GM12878 (cell line): ENCODE data around the gene NBDY. TPM values are rescaled to one million over a fixed set of nuclear protein-coding genes. Genes with fewer than 3 reads are reported as not detected.

Source experiments
- ATAC-seq: fragments of 200-7000 bp; cut with Tn5 transposase; 3 replicates; pipeline ENCODE4 v1.9.1; 2020; ENCODE audit warnings: mild to moderate bottlenecking, moderate library complexity
- BruUV-seq: library from RNA; stranded (reverse); fragments of 400-500 nt; replicated peaks from 2 replicates; lab custom pipeline; 2021; lab: Mats Ljungman, UMichigan
- CTCF ChIA-PET: fragments of 300-600 bp; sonication (Branson Sonifier 250); formaldehyde crosslinking; extraction: SDS; loops from one replicate; lab custom pipeline; 2021; ENCODE audit warnings: inconsistent platforms; lab: Yijun Ruan, JAX
- POLR2A ChIA-PET: fragments of 350-600 bp; formaldehyde crosslinking; extraction: SDS; loops from one replicate; lab custom pipeline; 2021; ENCODE audit warnings: inconsistent platforms; lab: Charles Lee
- RAD21 ChIA-PET: fragments of 300-600 bp; sonication (Branson Sonifier 250); formaldehyde crosslinking; loops from one replicate; lab custom pipeline; 2023; ENCODE audit warnings: antibody characterized with exemption; ENCODE audit not compliant: unreplicated experiment; lab: Charles Lee
- SMC1A ChIA-PET: fragments of 300-600 bp; sonication (Branson Sonifier 250); formaldehyde crosslinking; loops from one replicate; lab custom pipeline; 2023; ENCODE audit not compliant: unreplicated experiment, uncharacterized antibody; lab: Charles Lee
- DNase-seq: peaks from one replicate; pipeline ENCODE4 v3.0.0-alpha.2; 2011; ENCODE audit warnings: low read depth, low spot score
- FAIRE-seq: peaks from 3 replicates; lab custom pipeline; 2011; peaks lifted over from hg19 to GRCh38; lab: Jason Lieb, UNC
- H2AFZ ChIP-seq: 2 replicates; pipeline ENCODE4 v1.6.0; 2011; ENCODE audit warnings: low read depth, low read length, control low read depth; ENCODE audit not compliant: control insufficient read depth
- H3K27ac ChIP-seq: 2 replicates; pipeline ENCODE4 v1.5.1; 2011; ENCODE audit warnings: control low read depth; ENCODE audit not compliant: control insufficient read depth, insufficient read depth
- H3K27me3 ChIP-seq, 2 experiments: replicated peaks in 1 of 2; 2 replicates each; pipeline versions ENCODE4 v1.6.0 to v1.6.1; 2011; ENCODE audit warnings: low read length in 1 of 2; ENCODE audit not compliant: control insufficient read depth in 2 of 2, insufficient read depth in 2 of 2
- H3K36me3 ChIP-seq, 2 experiments: 2 replicates each; pipeline ENCODE4 v1.5.1; 2011; ENCODE audit warnings: low read length in 1 of 2; ENCODE audit not compliant: control insufficient read depth in 2 of 2, insufficient read depth in 2 of 2
- H3K4me1 ChIP-seq: 2 replicates; pipeline ENCODE4 v1.6.1; 2011; ENCODE audit warnings: mild to moderate bottlenecking, low read length, moderate library complexity, mixed read lengths; ENCODE audit not compliant: control insufficient read depth, insufficient read depth
- H3K4me2 ChIP-seq: 2 replicates; pipeline ENCODE4 v1.6.0; 2011; ENCODE audit warnings: control low read depth; ENCODE audit not compliant: control insufficient read depth, insufficient read depth
- H3K4me3 ChIP-seq: fragments of 200-600 bp; sonication (generic); 2 replicates; pipeline ENCODE4 v1.5.1; 2016
- H3K79me2 ChIP-seq: 2 replicates; pipeline ENCODE4 v1.6.0; 2011; ENCODE audit warnings: low read length; ENCODE audit not compliant: control insufficient read depth, insufficient read depth
- H3K9ac ChIP-seq: 2 replicates; pipeline ENCODE4 v1.8.0; 2011; ENCODE audit warnings: low read length, control low read depth, mixed read lengths; ENCODE audit not compliant: control insufficient read depth, insufficient read depth
- H3K9me3 ChIP-seq: replicated peaks from 3 replicates; pipeline ENCODE4 v1.5.1; 2011; ENCODE audit warnings: mild to moderate bottlenecking, low read length; ENCODE audit not compliant: control insufficient read depth, insufficient read depth
- H4K20me1 ChIP-seq: 2 replicates; pipeline ENCODE4 v1.6.0; 2011; ENCODE audit not compliant: control insufficient read depth, insufficient read depth
- IKZF2 ChIP-seq, 2 experiments: fragments of 450-650 bp; IDR thresholded peaks; 2 replicates each; pipeline ENCODE4 v1.6.1; 2017; ENCODE audit warnings: mild to moderate bottlenecking in 2 of 2, moderate library complexity in 2 of 2
- MEF2B ChIP-seq: fragments of 450-650 bp; IDR thresholded peaks from 2 replicates; pipeline ENCODE4 v1.6.1; 2018; ENCODE audit warnings: mild to moderate bottlenecking, moderate library complexity; ENCODE audit not compliant: partially characterized antibody, poor library complexity, severe bottlenecking
- NFYA ChIP-seq: IDR thresholded peaks from 2 replicates; pipeline ENCODE4 v1.6.1; 2011; ENCODE audit warnings: low read depth, mild to moderate bottlenecking, low read length, improper control_type of control experiment, borderline replicate concordance
- POLR2AphosphoS5 ChIP-seq: IDR thresholded peaks from 2 replicates; pipeline ENCODE4 v1.6.1; 2011; ENCODE audit warnings: mild to moderate bottlenecking, low read length, inconsistent platforms
- RAD21 ChIP-seq: IDR thresholded peaks from 2 replicates; pipeline ENCODE4 v1.6.1; 2011; ENCODE audit warnings: mild to moderate bottlenecking, low read depth, low read length, moderate library complexity; ENCODE audit not compliant: insufficient read depth
- RAD51 ChIP-seq: fragments of 450-650 bp; IDR thresholded peaks from 2 replicates; pipeline ENCODE4 v1.6.1; 2016; ENCODE audit warnings: moderate library complexity, mild to moderate bottlenecking, inconsistent platforms
- RB1 ChIP-seq: fragments of 450-650 bp; formaldehyde crosslinking; IDR thresholded peaks from 2 replicates; pipeline ENCODE4 v1.6.1; 2017; ENCODE audit warnings: mild to moderate bottlenecking, borderline replicate concordance
- RUNX3 ChIP-seq: IDR thresholded peaks from 2 replicates; pipeline ENCODE4 v1.6.1; 2012; ENCODE audit warnings: low read length, inconsistent platforms
- STAT1 ChIP-seq: fragments of 450-650 bp; conservative IDR thresholded peaks from 2 replicates; pipeline ENCODE4 v1.6.1; 2014; ENCODE audit warnings: antibody characterized with exemption, mild to moderate bottlenecking
- USF1 ChIP-seq: IDR thresholded peaks from 2 replicates; pipeline ENCODE4 v1.6.1; 2011; ENCODE audit warnings: borderline replicate concordance, low read depth, mild to moderate bottlenecking, moderate library complexity, mixed read lengths, low read length; ENCODE audit not compliant: insufficient read depth; ENCODE audit errors: extremely low read length
- ZNF622 ChIP-seq: fragments of 450-650 bp; IDR thresholded peaks from 2 replicates; pipeline ENCODE4 v1.6.1; 2017; ENCODE audit warnings: mild to moderate bottlenecking, inconsistent platforms
- WGBS: methylation state at CpG from one replicate; pipeline ENCODE4 v1.1.6; 2016; ENCODE audit warnings: low lambda C conversion rate; ENCODE audit not compliant: insufficient replicate concordance, insufficient coverage; ENCODE audit errors: missing lambda C conversion rate; 5-methylcytosine and 5-hydroxymethylcytosine counted together
- in situ Hi-C: fragments of 300-500 bp; cut with MboI; formaldehyde crosslinking; loops from 9 replicates; pipeline ENCODE4 v1.14.3; 2018; ENCODE audit warnings: mixed read lengths
- intact Hi-C: fragments of 100-400 bp; cut with micrococcal nuclease; formaldehyde crosslinking; loops from one replicate; pipeline ENCODE4 v1.14.2; 2022; ENCODE audit not compliant: unreplicated experiment
- polyA plus RNA-seq, 11 experiments: library from polyadenylated mRNA; depleted of rRNA in 4 of 11; unstranded in 6 of 11; stranded (reverse) in 5 of 11; fragments of >200 nt; fragmentation: Nextera tagmentation in 4 of 11; fragmentation: Illumina TruSeq in 1 of 11; extraction: Ambion mirVana in 4 of 11; extraction: Trizol in 1 of 11; gene quantifications; 1 replicate in 1 of 11; 2 replicates in 10 of 11; pipeline versions ENCODE4 v1.2.1 to v1.2.3, GENCODE V29; 2011 to 2016; ENCODE audit warnings: inconsistent platforms in 2 of 11, missing spikeins in 2 of 11, low read depth in 1 of 11
- total RNA-seq, 4 experiments: library from RNA; depleted of rRNA in 3 of 4; stranded (reverse); fragments of >200 nt in 3 of 4; fragmentation: Illumina TruSeq in 1 of 4; extraction: Trizol in 1 of 4; gene quantifications; 2 replicates each; pipeline versions ENCODE4 v1.2.1 to v1.2.3, GENCODE V29; 2013 to 2021
- TF ChIP-seq, protein P1 (sequence below): IDR thresholded peaks from 2 replicates; pipeline ENCODE4 v1.6.1; 2011; ENCODE audit warnings: low read depth, low read length, improper control_type of control experiment, borderline replicate concordance

Gene NBDY
- total and polyA plus RNA-seq, 10 of the 15 experiments (the other 5 are each of a cell fraction or from before 2014, with no cell fraction given) = 10.8 to 122 (median 61.5) TPM

GRCh38 chrX:56751071-56751470 lies 22.0 kb downstream of the NBDY start (continued):
- no peak for TF ChIP-seq RAD51
- no peak for TF ChIP-seq USF1
- no peak for TF ChIP-seq NFYA
- no peak for TF ChIP-seq ZNF622
- no peak for TF ChIP-seq MEF2B
- TF ChIP-seq RB1 = no peak
- TF ChIP-seq POLR2AphosphoS5 = no peak

- ChIA-PET POLR2A (no interaction called here), RAD21 (no interaction called here), SMC1A (no interaction called here), CTCF (no interaction called here)
- FAIRE-seq = no peak
- H3K4me1 ChIP-seq = peaks cover 6% of the 10 kb centered on the region
- 45% methylated on average over 7 of the region's 7 CpGs for WGBS
- no peaks in the 10 kb centered on the region for H3K9me3 ChIP-seq
- H3K36me3 ChIP-seq = no peaks in the 10 kb centered on the region
- H3K9ac ChIP-seq = no peak overlapping the region
- no peaks in the 10 kb centered on the region for H4K20me1 ChIP-seq
- peak; percentile 66 for ATAC-seq
- in situ Hi-C loops (no loop called here), intact Hi-C loops (loop anchor here (10.0 kb wide), 1 partner anchor 367 kb away; the partner anchor contains the start of gene SPIN2B)
- DNase-seq = no peak
- no peak for TF ChIP-seq STAT1
- TF ChIP-seq RAD21 = no peak
- peak in 1 of 2 experiments; percentile 14; a peak in 1 of 4 replicates for TF ChIP-seq IKZF2 (IDR thresholded peaks at IDR 0.05)
- TF ChIP-seq, protein P1, sequence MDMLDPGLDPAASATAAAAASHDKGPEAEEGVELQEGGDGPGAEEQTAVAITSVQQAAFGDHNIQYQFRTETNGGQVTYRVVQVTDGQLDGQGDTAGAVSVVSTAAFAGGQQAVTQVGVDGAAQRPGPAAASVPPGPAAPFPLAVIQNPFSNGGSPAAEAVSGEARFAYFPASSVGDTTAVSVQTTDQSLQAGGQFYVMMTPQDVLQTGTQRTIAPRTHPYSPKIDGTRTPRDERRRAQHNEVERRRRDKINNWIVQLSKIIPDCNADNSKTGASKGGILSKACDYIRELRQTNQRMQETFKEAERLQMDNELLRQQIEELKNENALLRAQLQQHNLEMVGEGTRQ = no peak
- peak; percentile 60; the same call in 1 of the 2 replicates for TF ChIP-seq RUNX3
- no TSS peak for BruUV-seq
- no peak overlapping the region for H3K4me2 ChIP-seq
- H3K27me3 ChIP-seq = no peaks in the 10 kb centered on the region
- no peak overlapping the region for H3K27ac ChIP-seq
- H3K79me2 ChIP-seq = no peaks in the 10 kb centered on the region
- no peak overlapping the region for H2AFZ ChIP-seq
- no peak overlapping the region for H3K4me3 ChIP-seq
Measured at GRCh38 chrX:56757327-56757726, 28.3 kb downstream of the NBDY start.
